Transverse colon (tissue), 4 donors: ENCODE measurements around the gene OAF. TPM values are rescaled to one million over a fixed set of nuclear protein-coding genes. Genes with fewer than 3 reads are reported as not detected.
"Not testable (repeated sequence)": the region's sequence is repeated elsewhere in the genome, so short reads cannot be mapped to it uniquely, and the experiment has no call there.

Experiments used
- DNase-seq: peaks from one replicate; pipeline ENCODE4 v3.0.0-alpha.2; 2019
- H3K27ac ChIP-seq, 4 donors: fragments of 200-600 bp; sonication (generic); 2 replicates each; pipeline ENCODE4 v1.5.1; 2016 to 2018; ENCODE audit warnings: inconsistent platforms in 4 of 4
- H3K27me3 ChIP-seq: fragments of 200-600 bp; sonication (generic); 2 replicates; pipeline ENCODE4 v1.5.1; 2017; ENCODE audit warnings: inconsistent platforms
- H3K36me3 ChIP-seq, 4 donors: fragments of 200-600 bp; sonication (generic); 2 replicates each; pipeline ENCODE4 v1.5.1; 2017 to 2019; ENCODE audit warnings: inconsistent platforms in 4 of 4
- H3K4me1 ChIP-seq, 4 donors: fragments of 200-600 bp; sonication (generic); 2 replicates each; pipeline ENCODE4 v1.5.1; 2017 to 2020; ENCODE audit warnings: inconsistent platforms in 4 of 4
- H3K4me3 ChIP-seq, 4 donors: fragments of 200-600 bp; sonication (generic); 1 replicate in 1 of 4; 2 replicates in 3 of 4; pipeline versions ENCODE4 v1.5.1 to v1.6.1; 2017 to 2019; ENCODE audit warnings: inconsistent platforms in 4 of 4
- H3K9me3 ChIP-seq, 2 donors: fragments of 200-600 bp; sonication (generic); 2 replicates each; pipeline ENCODE4 v1.5.1; 2017 to 2019; ENCODE audit warnings: inconsistent platforms in 2 of 2
- CTCF ChIP-seq, 5 experiments: fragments of 200-600 bp in 3 of 5; fragments of 450-650 bp in 2 of 5; sonication (generic) in 3 of 5; IDR thresholded peaks; 1 replicate in 2 of 5; 2 replicates in 3 of 5; pipeline ENCODE4 v1.5.1; 2016 to 2017; ENCODE audit warnings: antibody characterized with exemption in 5 of 5, inconsistent platforms in 3 of 5, mild to moderate bottlenecking in 2 of 5, moderate library complexity in 1 of 5
- EP300 ChIP-seq: sonication (generic); formaldehyde crosslinking; IDR thresholded peaks from one replicate; pipeline ENCODE4 v1.6.1; 2017; ENCODE audit warnings: antibody characterized with exemption, low read depth
- POLR2A ChIP-seq: fragments of 450-650 bp; IDR thresholded peaks from one replicate; pipeline ENCODE4 v1.6.1; 2016; ENCODE audit warnings: antibody characterized with exemption, mild to moderate bottlenecking, moderate library complexity
- POLR2AphosphoS5 ChIP-seq, 3 donors: sonication (generic); formaldehyde crosslinking; IDR thresholded peaks; one replicate each; pipeline ENCODE4 v1.6.1; 2016; ENCODE audit warnings: antibody characterized with exemption in 3 of 3
- WGBS, 2 donors: methylation state at CpG; one replicate each; pipeline ENCODE4 v1.1.5; 2018; ENCODE audit warnings: low coverage in 1 of 2; 5-methylcytosine and 5-hydroxymethylcytosine counted together
- in situ Hi-C, 4 donors: fragments of 200-750 bp; cut with MboI; loops; one replicate each; pipeline versions ENCODE4 v1.15.0 to v1.15.1; 2017; ENCODE audit warnings: low sequenced_read_pairs in 3 of 4, low pct_ligation_motif_present in 1 of 4, low pct_unique_long_range_greater_than_20kb in 1 of 4
- intact Hi-C: fragments of 100-400 bp; cut with DNase I; formaldehyde crosslinking; loops from one replicate; pipeline ENCODE4 v1.15.1; 2023; ENCODE audit warnings: low total_unique reads
- total RNA-seq, 4 donors: library from RNA; depleted of rRNA; stranded (reverse); fragments of >200 nt; gene quantifications; one replicate each; pipeline ENCODE4 v1.1.0, GENCODE V29; 2016

OAF gene
- total RNA-seq, 4 donors from 2014 or later, result 78.8 to 553 (median 287) TPM

- in situ Hi-C loops (no loop called here), intact Hi-C loops (no loop called here)
- TF ChIP-seq POLR2A, result no peak
- TF ChIP-seq POLR2AphosphoS5 (IDR thresholded peaks at IDR 0.05), result no peak
- no peak for TF ChIP-seq EP300
- TF ChIP-seq CTCF (IDR thresholded peaks at IDR 0.05), result no peak
Observed at GRCh38 chr11:120249279-120250262, 38.7 kb downstream of the OAF start.

GRCh38 chr11:120253377-120253776 is 42.5 kb downstream of the OAF start:
- H3K9me3 ChIP-seq, DNase-seq, H3K4me3 ChIP-seq, in situ Hi-C loops, H3K27ac ChIP-seq, H3K4me1 ChIP-seq, intact Hi-C loops, H3K36me3 ChIP-seq: not testable (repeated sequence)
- 94% methylated on average over 13 of the region's 13 CpGs; no CpG with 5 or more reads in 1 of the 2 donors for WGBS, 2 donors
- H3K27me3 ChIP-seq, result peaks cover 76% of the 10 kb centered on the region

More at GRCh38 chr11:120249279-120250262, 38.7 kb downstream of the OAF start:
- no peak for DNase-seq
- no peaks in the 10 kb centered on the region for H3K4me1 ChIP-seq
- WGBS, 2 donors, result 78 to 79% methylated on average over 8 of the region's 8 CpGs
- no peak overlapping the region for H3K4me3 ChIP-seq
- no peaks in the 10 kb centered on the region for H3K9me3 ChIP-seq
- H3K36me3 ChIP-seq, result no peaks in the 10 kb centered on the region
- peaks cover 38% of the 10 kb centered on the region for H3K27me3 ChIP-seq
- no peak overlapping the region for H3K27ac ChIP-seq

- in situ Hi-C loops, result no loop called here
- H3K4me3 ChIP-seq, result no peak overlapping the region
Observed at GRCh38 chr11:120254788-120255518, 44.1 kb downstream of the OAF start.

GRCh38 chr11:120255519-120255866 is 44.7 kb downstream of the OAF start:
- Histone ChIP-seq H3K27ac (no peak overlapping the region), H3K9me3 (no peaks in the 10 kb centered on the region), H3K27me3 (peaks cover 71% of the 10 kb centered on the region), H3K36me3 (no peaks in the 10 kb centered on the region), H3K4me1 (no peaks in the 10 kb centered on the region), H3K4me3 (no peak overlapping the region)
- in situ Hi-C loops, result no loop called here
- TF ChIP-seq CTCF (IDR thresholded peaks at IDR 0.05) (no peak), EP300 (no peak), POLR2A (no peak), POLR2AphosphoS5 (IDR thresholded peaks at IDR 0.05) (no peak)
- no peak for DNase-seq
- intact Hi-C loops, result no loop called here
- WGBS, 2 donors, result 10% methylated on average over 9 of the region's 9 CpGs; no CpG with 5 or more reads in 1 of the 2 donors

More at GRCh38 chr11:120254788-120255518, 44.1 kb downstream of the OAF start:
- H3K9me3 ChIP-seq, result no peaks in the 10 kb centered on the region
- 9 to 29% methylated on average over 4 to 13 of the region's 13 CpGs for WGBS, 2 donors
- peaks cover 75% of the 10 kb centered on the region for H3K27me3 ChIP-seq
- no peak for TF ChIP-seq EP300
- no peak for TF ChIP-seq POLR2A
- no peak for TF ChIP-seq CTCF (IDR thresholded peaks at IDR 0.05)
- TF ChIP-seq POLR2AphosphoS5 (IDR thresholded peaks at IDR 0.05), result no peak
- H3K27ac ChIP-seq, result no peak overlapping the region
- intact Hi-C loops, result no loop called here
- no peak for DNase-seq
- H3K36me3 ChIP-seq, result no peaks in the 10 kb centered on the region
- H3K4me1 ChIP-seq, result no peaks in the 10 kb centered on the region
